ENCODE data around the gene NIPSNAP3A.
"Not testable (repeated sequence)": the region's sequence is repeated elsewhere in the genome, so short reads cannot be mapped to it uniquely, and the experiment has no call there.

NIPSNAP3A gene

GRCh38 chr9:104747565-104748358 lies at the start of gene NIPSNAP3A:
NIPSNAP3A (plus strand) TSS chr9:104747683; CDS start chr9:104747793, 110 bp downstream.
- DNase-seq, result peak; percentile 83

GRCh38 chr9:104700306-104700705 lies 47.2 kb upstream of the NIPSNAP3A start:
- DNase-seq, result no peak

GRCh38 chr9:104708737-104709136 lies 38.7 kb upstream of the NIPSNAP3A start:
- DNase-seq, result not testable (repeated sequence)

DNA sequence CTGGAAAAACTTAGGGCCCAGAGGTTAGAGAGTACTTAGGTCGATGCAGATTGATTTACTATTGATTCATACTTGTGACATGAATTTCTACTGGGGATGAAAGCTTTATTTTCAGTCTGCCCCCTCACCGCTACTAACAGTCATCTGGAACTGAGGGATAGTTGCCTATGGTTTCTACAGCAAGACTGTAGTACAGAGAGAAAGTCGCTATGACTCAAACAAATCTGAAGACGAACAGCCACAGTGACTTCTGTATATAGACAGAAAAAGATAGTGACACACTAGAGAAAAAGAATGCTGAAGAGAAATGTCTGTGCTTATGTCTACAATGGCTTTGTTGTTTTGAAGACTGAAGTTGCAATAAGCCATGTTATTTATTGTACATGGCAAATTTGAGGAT lies 35.9 kb upstream of the NIPSNAP3A start:
- DNase-seq, result no peak

GRCh38 chr9:104725014-104725413 lies 22.5 kb upstream of the NIPSNAP3A start:
- no peak for DNase-seq

DNA sequence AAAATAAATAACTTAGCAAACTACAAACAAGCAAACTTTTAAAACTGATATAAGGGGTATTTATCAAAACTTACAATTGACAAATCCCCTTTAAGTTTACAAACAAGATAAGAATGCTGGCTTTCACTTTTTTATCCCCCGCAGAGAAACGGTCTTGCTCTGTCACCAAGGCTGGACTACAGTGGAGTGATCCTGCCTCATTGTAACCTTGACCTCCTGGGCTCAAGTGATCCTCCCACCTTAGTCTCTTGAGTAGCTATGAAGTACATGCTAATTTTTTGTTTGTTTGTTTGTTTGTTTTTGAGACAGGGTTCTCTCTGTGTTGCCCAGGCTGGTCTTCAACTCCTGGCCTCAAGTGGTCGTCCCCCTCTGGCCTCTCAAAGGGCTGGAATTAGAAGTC lies 9.0 kb upstream of the NIPSNAP3A start:
- no peak for DNase-seq

- DNase-seq, result no peak
These were observed 6.9 kb upstream of the NIPSNAP3A start for GRCh38 chr9:104740621-104741020.

DNA sequence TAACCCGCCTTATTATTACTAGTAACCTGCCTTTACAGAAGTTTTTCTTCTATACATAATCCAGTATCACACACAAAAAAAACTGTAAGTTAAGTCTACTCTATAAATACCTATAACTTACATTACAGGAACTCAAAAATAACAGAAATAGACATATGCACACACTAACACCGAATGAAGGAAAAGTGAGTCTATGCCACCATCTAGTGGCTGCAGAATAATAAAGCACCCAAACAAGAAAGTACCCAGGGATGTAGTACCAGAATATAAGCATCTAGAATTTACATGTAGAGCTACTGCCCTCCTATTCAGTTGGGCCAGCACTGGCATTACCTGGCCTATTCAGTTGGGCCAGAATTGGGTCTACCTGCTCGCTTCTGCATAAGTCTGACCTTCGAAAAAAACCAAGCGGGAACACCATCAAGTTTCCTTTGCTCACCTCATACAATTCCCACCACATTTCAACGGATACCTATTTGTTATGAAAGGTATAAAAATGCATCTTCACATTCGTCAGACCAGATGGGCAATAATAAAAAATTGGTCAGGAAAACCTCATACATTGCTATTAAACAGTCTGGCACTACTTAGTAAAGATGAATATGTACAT lies 4.0 kb upstream of the NIPSNAP3A start:
- DNase-seq, result peak; percentile 27

DNA sequence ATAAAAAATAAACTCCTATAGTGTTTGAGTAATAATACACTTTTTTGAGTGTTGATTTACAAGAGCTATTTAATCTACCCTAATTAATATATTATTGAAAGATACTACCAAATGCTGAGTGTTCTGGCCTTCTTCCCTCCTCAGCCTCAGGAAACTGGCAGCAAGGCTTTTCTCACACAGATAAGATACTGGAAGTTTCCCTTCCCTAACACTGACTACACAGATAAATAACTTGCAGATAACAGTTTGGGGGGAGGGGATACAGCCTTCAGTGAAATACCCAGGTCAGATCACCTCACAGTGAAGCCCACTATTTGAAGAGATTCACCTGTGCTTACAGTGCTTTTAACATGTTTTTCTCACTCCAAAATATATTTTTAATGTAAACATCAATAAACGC lies 1.6 kb upstream of the NIPSNAP3A start:
- DNase-seq, result no peak

GRCh38 chr9:104746285-104746684 lies 1.2 kb upstream of the NIPSNAP3A start:
- no peak for DNase-seq

- no peak for DNase-seq
These were observed 685 bp upstream of the NIPSNAP3A start for GRCh38 chr9:104746798-104747197.

DNA sequence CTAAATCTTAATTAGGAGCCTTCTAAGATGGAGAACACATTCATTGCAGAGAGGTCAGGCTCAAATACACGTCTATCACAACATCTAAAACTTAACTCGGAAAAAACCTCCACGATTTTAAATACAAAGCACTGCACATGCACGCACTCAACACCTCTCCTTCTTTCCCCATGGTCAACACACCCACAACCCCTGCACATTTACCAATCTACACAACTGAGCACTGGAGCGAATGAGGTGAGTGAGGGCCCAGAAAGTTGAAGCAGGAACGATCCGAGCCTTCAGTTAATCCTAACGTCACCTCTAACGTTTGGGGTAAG lies 278 bp upstream of the NIPSNAP3A start:
- DNase-seq, result no peak

DNA sequence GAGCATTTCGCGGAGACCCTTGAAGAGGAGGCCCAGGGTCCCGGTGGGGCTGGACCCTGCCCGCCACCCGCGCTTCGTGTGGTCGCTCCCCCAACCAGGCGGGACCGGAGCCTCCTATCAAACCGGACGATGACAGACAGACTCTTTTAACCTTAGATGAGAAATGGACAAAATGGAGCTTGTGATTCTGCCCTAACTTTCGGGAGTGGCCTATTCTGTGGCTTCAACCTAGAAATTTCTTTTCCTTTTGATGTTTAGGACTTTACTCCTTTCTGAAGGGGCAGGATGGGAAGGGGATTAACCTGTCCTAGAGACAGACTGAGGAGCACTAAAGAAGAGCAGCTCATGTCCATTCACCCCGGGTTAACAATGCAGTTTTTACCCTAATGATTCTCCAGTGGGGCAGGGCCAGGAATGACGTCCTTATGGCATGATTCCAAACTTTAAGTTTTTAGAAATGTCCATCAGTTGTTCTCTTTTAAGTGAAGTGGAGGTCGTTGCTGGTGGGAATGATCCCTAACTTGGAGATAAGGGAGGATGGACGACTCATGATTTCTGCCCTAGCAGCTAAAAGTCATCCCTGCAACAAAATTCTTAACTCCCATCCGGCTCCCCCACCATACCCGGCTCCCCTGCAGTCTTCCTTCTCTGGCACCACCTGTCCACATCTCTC lies 1.0 kb downstream of the NIPSNAP3A start:
- DNase-seq, result no peak

- DNase-seq, result no peak
These were observed 2.8 kb downstream of the NIPSNAP3A start for GRCh38 chr9:104750185-104750767.

- DNase-seq, result no peak
These were observed 11.5 kb downstream of the NIPSNAP3A start for GRCh38 chr9:104758974-104759373.

DNA sequence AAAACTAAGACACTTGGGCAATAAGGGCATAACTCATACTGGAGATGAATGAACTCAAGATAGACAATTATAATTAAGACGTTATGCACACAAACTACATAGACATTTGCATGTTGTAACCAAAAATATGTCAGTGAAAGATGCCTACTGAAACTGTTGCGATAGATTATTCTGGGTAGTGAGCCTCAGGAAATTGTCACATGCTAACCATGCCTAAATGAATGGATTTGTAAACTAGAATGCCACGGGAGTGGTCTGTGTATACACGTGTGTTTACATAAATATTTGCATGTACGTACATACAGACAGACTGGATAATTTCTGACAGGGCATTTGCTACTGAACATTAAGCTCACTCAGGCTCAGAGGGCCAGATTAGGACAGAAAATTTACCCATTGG lies 17.7 kb downstream of the NIPSNAP3A start:
- DNase-seq, result no peak

DNA sequence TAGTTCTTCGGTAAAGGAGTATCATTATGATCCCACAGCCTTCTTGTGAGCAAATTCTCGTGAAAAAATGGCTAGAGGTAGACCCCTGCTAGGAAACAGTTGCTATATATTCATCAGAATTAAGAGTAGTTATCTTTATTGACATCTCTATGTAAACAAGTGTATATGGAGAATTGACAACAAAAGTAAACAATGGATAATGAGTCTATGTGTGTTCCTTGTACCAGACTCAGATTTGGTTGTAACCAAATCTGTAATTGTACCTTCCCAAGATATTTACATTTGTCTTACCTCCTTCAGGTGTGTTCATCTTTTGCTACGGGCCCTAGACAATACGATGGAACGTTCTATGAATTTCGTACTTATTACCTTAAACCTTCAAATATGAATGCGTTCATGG lies 18.5 kb downstream of the NIPSNAP3A start:
- no peak for DNase-seq

DNA sequence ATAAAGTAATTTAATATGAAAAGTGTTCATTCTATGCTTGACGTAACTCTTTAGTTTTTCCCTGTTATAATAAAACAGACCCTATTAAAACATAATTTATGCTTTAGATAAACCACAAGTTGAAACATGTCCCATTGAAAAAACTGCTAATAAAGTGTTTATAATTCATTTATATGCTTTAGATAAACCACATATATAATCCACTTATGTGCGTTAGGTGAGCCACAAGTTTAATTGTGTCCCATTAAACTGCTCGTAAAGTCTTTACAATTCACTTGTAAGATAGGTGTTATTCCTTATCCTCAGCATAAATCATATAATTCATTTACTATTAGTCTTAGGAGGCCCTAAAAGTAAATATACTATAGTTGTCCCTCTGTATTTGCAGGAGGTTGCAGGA lies 20.0 kb downstream of the NIPSNAP3A start:
- DNase-seq, result no peak

DNA sequence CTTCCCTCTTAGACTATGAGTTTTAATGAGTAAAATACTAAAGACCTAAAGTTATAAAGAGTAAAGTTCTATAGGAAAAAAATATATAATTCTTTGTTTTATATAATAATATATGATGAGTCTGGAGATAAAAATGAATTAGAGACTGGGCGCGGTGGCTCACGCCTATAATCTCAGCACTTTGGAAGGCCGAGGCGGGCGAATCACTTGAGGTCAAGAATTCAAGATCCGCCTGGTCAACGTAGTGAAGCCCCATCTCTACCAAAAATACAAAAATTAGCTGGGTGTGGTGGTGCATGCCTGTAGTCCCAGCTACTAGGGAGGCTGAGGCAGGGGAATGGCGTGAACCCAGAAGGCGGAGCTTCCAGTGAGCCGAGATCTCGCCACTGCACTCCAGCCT lies 21.5 kb downstream of the NIPSNAP3A start:
- not testable (repeated sequence) for DNase-seq

- DNase-seq, result no peak
These were observed 22.2 kb downstream of the NIPSNAP3A start for GRCh38 chr9:104769655-104770054.

DNA sequence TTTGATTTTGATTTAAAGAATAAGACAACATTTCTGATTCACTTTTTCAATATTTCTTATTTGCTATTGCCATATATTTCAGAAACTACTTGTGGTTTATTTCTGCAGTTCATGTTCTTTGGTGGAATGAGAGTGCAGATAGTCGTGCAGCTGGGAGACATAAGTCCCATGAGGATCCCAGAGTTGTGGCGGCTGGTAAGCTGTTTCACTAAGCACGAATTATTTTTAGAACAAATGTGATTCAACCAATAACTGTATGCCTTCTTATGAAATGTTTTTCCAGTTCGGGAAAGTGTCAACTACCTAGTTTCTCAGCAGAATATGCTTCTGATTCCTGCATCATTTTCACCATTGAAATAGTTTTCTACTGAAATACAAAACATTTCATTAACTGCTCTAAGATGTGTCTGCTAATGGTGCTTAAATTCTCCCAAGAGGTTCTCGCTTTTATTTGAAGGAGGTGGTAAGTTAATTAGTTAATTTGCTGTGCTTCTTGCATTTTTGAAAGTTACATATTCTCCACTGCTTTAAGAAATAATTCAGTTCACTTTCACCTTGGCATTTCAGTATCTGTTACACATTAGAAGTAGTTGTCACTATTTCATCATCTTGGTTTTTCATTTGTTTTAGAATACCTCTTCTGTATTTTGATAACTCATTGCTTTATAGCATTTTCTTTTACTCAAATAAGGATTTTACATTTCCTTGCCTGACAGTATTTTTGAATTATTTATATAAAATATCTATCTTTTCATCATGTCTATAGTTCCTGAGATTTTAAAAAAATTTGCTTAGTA lies 25.4 kb downstream of the NIPSNAP3A start:
- DNase-seq, result no peak

- no peak for DNase-seq
These were observed 26.6 kb downstream of the NIPSNAP3A start for GRCh38 chr9:104774132-104774531.
